B cell (primary cell): ENCODE measurements around the gene RAB25.

Experiments
- CTCF ChIP-seq: fragments of 200-600 bp; IDR thresholded peaks from one replicate; pipeline ENCODE4 v1.8.0; 2022; ENCODE audit warnings: antibody characterized with exemption, mild to moderate bottlenecking
- EZH2 ChIP-seq: IDR thresholded peaks from 2 replicates; pipeline ENCODE4 v1.6.1; 2012; ENCODE audit warnings: borderline replicate concordance, low read depth, mild to moderate bottlenecking, moderate library complexity, low read length; ENCODE audit not compliant: insufficient read depth, poor library complexity, severe bottlenecking

GRCh38 chr1:156067262-156067661 is 6.3 kb downstream of the RAB25 start:
- TF ChIP-seq CTCF = no peak
- no peak for TF ChIP-seq EZH2
